ES-I3 (cell line): Measurements from ENCODE around the gene POGLUT2.
"Not testable (repeated sequence)": the region's sequence is repeated elsewhere in the genome, so short reads cannot be mapped to it uniquely, and the experiment has no call there.

ENCODE experiments used
- H3K36me3 ChIP-seq: 2 replicates; pipeline ENCODE4 v1.6.1; 2013; ENCODE audit warnings: mild to moderate bottlenecking, low read length, control low read depth, moderate library complexity; ENCODE audit not compliant: insufficient read depth
- H3K4me1 ChIP-seq: 2 replicates; pipeline ENCODE4 v1.6.1; 2013; ENCODE audit warnings: mild to moderate bottlenecking, control low read depth, low read length; ENCODE audit not compliant: insufficient read depth
- H3K9ac ChIP-seq: 2 replicates; pipeline ENCODE4 v1.6.1; 2013; ENCODE audit warnings: low read depth, mild to moderate bottlenecking, low read length, moderate library complexity
- H3K9me3 ChIP-seq: 2 replicates; pipeline ENCODE4 v1.6.1; 2013; ENCODE audit warnings: mild to moderate bottlenecking, low read length, moderate library complexity; ENCODE audit not compliant: control insufficient read depth, insufficient read depth

The POGLUT2 gene

DNA sequence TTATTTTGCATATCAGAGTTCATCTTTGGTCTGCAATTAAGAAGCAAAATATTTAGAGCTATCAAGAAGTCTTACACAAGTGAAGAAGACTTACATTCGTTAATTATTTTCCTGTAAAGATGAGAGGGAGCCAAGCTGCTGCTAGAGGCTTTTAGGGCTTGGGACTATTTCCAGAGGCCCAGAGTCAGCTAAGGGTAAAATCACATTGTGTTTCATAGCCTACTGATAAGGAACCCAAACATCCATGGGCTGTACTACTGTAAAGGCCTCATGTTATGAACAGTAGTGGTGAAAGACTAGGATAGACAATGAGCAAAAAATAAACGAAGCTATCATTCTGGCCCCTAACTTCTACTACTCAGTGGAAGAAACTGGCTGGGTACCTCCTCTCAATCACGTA is 14.3 kb downstream of the POGLUT2 start:
- H3K36me3 ChIP-seq, result peaks cover 3% of the 10 kb centered on the region

DNA sequence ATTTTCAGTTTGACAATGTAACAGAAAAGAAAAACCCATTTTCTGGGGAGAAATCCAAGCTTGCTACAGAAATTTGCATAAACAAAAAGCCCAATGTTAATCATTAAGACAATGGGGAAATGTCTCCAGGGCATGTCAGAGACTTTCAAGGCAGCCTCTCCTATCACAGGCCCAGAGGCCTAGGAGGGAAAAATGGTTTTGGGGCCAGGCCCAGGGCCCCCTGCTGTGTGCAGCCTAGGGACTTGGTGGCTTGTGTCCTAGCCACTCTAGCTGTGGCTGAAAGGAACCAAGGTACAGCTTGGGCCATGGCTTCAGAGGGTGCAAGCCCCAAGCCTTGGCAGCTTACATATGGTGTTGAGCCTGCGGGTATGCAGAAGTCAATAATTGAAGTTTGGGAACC is 17.2 kb downstream of the POGLUT2 start:
- no peaks in the 10 kb centered on the region; the same call in 1 of the 2 replicates for H3K36me3 ChIP-seq
- no peak overlapping the region for H3K9ac ChIP-seq
- no peaks in the 10 kb centered on the region for H3K4me1 ChIP-seq
- H3K9me3 ChIP-seq, result no peaks in the 10 kb centered on the region; the same call in 1 of the 2 replicates

More for the DNA sequence above, 14.3 kb downstream of the POGLUT2 start:
- Histone ChIP-seq H3K9ac (no peak overlapping the region), H3K9me3 (no peaks in the 10 kb centered on the region; the same call in 1 of the 2 replicates), H3K4me1 (no peaks in the 10 kb centered on the region)

DNA sequence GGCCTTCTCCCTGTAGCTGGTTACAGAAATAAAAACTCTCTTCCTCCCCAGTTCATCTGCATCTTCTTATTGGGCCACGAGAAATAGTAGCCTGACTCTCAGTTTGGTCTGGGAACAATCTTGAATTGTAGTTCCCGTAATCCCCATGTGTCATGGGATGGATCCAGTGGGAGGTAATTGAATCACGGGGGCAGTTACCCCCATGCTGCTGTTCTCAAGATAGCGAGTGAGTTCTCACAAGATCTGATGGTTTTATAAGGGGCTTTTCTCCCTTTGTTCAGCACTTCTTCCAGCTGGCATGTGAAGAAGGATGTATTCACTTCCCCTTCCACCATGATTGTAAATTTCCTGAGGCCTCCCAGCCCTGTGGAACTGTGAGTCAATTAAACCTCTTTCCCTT is 18.1 kb downstream of the POGLUT2 start:
- not testable (repeated sequence) for H3K4me1 ChIP-seq, H3K9ac ChIP-seq

DNA sequence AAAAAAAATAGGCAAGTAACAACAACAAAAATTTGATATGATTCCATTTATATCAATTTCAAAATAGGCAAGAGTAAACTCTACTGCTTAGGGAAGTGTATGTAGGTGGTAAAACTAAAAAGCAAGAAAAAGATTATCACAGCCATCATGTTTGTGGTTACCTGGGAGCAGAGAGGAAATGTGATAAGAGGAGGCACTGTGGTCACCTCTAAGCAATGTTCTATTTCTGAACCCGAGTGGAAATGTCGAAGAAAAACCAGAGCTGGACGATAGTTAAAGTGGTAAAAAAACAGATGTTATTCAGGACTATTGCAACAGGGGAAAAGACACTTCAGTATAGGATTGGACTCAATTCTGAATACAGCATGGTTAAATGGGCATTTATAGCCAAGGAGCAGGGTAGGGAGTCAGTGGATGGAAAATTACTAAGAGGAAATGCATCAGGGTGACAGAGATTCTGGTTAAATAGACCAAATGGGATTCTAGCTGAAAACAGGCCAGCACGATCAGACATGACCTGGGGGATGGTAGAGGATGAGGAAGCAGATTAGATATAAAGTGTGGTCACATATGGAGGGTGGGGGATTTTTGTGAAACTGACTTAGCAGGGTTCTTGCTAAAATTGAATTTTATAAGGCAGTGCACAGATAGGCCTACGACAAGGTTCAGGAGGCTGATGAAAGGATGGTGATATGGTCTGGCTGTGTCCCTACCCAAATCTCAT is 19.2 kb downstream of the POGLUT2 start:
- Histone ChIP-seq H3K9ac (no peak overlapping the region), H3K4me1 (no peaks in the 10 kb centered on the region; the same call in 1 of the 2 replicates), H3K36me3 (no peaks in the 10 kb centered on the region), H3K9me3 (no peaks in the 10 kb centered on the region; the same call in 1 of the 2 replicates)

More for the DNA sequence above, 18.1 kb downstream of the POGLUT2 start:
- not testable (repeated sequence) for H3K9me3 ChIP-seq, H3K36me3 ChIP-seq

DNA sequence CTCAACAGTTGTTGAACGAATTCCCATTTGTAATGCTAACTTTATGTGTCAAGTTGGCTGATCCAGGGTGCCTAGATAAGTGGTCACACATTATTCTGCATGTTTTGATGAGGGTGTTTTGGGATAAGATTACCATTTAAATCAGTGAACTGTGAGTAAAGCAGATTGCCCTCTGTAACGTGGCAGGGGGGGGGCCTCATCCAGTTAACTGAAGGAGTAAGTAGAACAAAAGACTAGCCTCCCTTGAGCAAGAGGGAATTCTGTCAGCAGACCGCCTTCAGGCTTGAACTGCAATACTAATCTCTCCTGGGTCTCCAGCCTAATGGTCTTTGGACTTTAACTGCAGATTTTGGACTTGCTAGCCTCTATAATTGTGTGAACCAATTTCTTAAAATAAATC is 21.0 kb downstream of the POGLUT2 start:
- no peaks in the 10 kb centered on the region; the same call in 1 of the 2 replicates for H3K9me3 ChIP-seq
- no peak overlapping the region for H3K9ac ChIP-seq
- H3K4me1 ChIP-seq, result no peaks in the 10 kb centered on the region; the same call in 1 of the 2 replicates
- no peaks in the 10 kb centered on the region for H3K36me3 ChIP-seq

DNA sequence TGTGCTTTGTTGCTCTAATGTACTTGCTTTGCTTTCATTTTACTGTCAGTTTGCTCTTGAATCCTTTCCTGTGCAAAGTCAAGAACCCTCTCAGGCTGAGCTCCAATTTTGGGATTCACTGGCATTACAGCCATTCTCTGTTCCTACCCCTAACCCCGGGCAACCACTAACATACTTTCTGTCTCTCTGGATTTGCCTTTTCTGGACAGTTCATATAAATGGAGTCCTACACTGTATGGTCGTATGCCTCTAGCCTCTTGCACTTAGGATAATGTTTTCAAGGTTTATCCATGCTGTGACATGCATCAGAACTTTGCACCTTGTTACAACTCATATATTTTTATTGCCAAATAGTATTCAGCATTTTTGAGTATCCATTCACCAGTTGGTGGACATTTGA is 22.5 kb downstream of the POGLUT2 start:
- no peaks in the 10 kb centered on the region; the same call in 1 of the 2 replicates for H3K4me1 ChIP-seq
- no peaks in the 10 kb centered on the region for H3K36me3 ChIP-seq
- H3K9ac ChIP-seq, result no peak overlapping the region
- no peaks in the 10 kb centered on the region; the same call in 1 of the 2 replicates for H3K9me3 ChIP-seq

DNA sequence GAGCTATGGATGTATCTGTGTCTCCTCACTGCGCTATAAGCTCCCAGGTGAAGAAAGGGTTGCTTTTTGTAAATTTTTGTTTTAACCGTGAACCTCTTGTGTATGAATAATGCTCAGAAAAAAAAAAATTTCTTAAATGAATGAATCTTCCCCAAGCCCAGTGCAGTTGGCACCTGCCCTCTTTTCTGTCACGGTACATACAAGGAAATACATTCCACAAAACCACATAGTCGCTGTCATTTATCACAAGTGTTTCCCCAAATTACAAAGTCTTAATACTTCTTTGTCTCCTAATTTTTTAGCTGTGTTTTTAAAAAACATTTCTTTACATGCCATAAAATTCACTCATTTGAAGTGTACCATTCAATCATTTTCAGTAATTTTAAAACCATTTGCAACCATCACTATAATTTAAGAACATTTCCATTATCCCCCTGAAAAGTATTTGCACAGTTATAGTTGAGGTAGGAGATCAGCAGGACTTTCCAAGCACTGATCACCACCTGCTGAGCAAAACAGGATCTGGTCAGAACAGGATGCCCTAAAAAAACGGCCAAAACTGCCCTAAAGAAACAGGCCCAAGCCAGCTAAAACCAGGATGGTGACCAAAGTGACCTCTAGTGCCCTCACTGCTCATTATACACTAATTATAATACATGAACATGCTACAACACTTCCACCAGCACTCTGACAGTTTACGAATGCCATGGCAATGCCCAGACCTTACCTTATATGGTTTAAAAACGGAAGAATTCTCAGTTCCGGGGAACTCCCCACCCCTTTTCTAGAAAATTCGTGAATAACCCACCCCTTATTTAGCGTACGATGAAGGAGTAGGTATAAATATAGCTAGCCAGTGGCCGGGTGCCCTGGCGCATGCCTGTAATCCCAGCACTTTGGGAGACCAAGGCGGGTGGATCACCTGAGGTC is 23.9 kb downstream of the POGLUT2 start:
- H3K9ac ChIP-seq, result no peak overlapping the region
- H3K9me3 ChIP-seq, result no peaks in the 10 kb centered on the region
- peaks cover 5% of the 10 kb centered on the region for H3K4me1 ChIP-seq
- H3K36me3 ChIP-seq, result no peaks in the 10 kb centered on the region

DNA sequence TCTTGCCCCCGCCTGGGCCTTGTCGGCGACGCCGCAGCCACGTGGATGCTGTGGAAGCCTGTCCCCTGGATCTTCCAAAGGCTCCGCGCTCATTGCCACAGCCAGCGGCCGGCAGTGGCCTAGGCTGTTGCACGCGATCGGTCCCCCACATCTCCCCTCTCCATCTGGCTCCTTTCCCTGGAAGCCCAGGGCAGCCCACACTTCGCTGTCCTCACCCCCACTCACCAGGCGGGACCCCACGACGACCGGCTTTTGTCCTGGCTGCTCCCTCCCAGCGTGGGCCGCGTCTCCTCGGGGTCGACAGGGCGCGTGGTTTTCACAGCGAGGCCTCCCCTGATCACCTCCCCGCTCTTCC is 24.6 kb downstream of the POGLUT2 start:
- no peaks in the 10 kb centered on the region for H3K9me3 ChIP-seq
- peak overlapping the region; percentile 91; the same call in 1 of the 2 replicates for H3K9ac ChIP-seq
- H3K36me3 ChIP-seq, result no peaks in the 10 kb centered on the region
- H3K4me1 ChIP-seq, result peaks cover 5% of the 10 kb centered on the region

DNA sequence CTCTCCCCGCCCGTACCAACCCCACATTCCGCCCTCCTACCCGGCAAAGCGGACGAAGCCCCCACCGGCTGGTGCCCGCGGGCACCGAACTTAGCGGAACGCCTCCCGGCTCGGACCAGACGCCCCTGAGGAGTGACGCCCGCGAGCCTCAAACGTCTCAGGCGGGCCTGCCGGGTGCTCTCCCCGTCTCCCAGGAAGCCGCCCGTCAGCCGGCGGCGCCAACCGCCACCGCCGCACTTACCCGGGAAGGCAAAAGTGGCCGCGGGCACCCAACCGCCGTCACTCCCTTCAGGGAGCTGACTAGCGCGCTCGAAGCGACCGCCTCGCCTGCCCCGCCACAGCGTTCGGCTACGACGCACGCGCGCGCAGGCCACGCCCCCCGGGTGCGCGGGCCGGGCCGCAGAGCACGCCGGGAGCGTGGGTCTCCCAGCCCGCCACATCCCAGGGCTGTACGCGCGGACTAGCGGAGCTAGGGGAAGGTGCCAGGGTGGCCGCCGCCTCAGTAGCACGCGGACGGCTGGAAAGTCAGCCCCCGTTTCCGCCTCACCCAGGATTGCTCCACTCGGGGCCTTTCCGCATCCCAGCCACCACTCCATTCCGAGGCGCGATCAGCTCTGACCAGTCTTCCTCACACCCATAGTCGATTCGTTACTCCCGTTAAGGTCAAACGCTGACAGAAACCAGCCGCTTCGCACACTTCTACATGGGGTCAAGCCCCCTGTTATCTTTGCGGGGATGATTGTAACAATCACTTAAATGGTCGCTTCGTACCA is 25.1 kb downstream of the POGLUT2 start, which contains the start of gene TEX30:
TEX30 (minus strand) TSS at position 346 of the 773 bp plus-strand sequence. CDS start 3,760 bp downstream, outside the sequence.
- Histone ChIP-seq H3K4me1 (peaks cover 5% of the 10 kb centered on the region), H3K9ac (peak within 1 kb of the TSS; percentile 91), H3K9me3 (no peaks in the 10 kb centered on the region), H3K36me3 (no peaks in the 10 kb centered on the region)

DNA sequence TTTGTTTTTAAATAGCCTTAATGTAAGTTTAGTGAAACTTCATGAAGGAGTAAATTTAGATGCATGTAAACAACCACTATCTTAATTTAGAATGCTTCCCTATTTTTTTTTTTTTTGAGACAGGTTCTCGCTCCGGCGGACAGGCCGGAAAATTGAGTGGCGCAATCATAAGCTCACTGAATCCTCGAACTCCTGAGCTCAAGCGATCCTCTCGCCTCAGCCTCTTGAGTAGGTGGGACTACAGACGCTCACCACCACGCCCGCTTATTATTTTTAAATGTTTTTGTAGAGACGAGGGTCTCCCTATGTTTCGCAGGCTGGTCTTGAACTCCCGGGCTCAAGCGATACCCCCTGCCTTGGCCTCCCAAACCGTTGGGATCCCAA is 26.7 kb downstream of the POGLUT2 start:
- no peaks in the 10 kb centered on the region for H3K36me3 ChIP-seq
- H3K9ac ChIP-seq, result no peak overlapping the region
- peaks cover 5% of the 10 kb centered on the region for H3K4me1 ChIP-seq
- H3K9me3 ChIP-seq, result no peaks in the 10 kb centered on the region

DNA sequence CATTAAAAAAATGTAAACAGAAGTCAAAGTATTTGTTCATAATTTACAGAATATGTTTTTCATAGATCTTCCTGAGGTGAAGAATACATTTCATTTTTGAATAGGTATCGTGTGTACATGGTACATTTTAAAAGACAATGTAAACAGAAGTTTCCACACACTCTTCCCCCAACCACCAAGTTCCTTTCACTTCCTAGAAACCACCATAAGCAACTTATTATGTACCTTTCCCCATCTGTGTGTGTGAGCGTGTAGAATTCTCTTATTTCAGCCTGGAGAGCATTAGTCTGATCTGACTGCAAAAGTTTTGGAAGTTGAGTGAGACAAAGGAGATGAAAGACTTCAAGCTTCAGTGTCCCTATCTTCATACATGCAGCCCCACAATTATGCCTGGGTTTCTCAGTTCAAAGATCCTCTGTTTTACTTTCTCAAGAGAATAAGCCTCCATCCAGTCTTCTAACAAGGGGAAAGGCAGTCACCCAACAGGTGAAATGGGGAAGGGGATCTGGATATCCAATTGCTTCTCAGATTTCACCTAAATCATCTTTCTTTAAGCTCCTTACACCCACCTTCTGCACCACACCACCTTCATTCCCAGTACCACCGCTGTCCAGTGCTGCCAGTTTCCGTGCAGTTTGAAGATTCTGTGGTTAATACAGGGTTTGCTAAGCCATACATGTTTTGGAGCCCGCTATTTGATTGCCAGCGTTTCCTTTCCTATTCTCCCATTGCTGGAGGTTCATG is 27.3 kb downstream of the POGLUT2 start:
- no peaks in the 10 kb centered on the region for H3K36me3 ChIP-seq
- H3K9ac ChIP-seq, result no peak overlapping the region
- H3K4me1 ChIP-seq, result peaks cover 5% of the 10 kb centered on the region
- H3K9me3 ChIP-seq, result no peaks in the 10 kb centered on the region

DNA sequence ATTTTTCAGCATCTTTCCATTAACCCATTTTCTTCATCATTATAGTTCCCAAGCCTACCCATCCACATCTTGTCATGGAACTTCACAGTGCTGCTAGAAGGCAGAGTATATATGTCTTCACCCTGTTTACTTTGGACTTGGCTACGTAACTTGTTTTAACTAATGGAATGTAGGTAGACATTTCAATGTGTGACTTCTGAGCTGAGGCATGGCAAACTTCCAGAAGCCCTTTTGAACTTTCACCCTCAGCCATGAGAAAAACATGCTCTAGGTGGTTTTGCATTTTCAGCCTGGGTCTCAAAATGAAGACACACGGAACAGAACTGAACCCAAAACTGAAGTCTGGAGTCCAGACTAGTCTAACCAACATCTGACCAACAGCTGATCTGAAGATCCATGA is 28.3 kb downstream of the POGLUT2 start:
- Histone ChIP-seq H3K36me3 (no peaks in the 10 kb centered on the region), H3K4me1 (peaks cover 5% of the 10 kb centered on the region), H3K9me3 (no peaks in the 10 kb centered on the region), H3K9ac (no peak overlapping the region)

DNA sequence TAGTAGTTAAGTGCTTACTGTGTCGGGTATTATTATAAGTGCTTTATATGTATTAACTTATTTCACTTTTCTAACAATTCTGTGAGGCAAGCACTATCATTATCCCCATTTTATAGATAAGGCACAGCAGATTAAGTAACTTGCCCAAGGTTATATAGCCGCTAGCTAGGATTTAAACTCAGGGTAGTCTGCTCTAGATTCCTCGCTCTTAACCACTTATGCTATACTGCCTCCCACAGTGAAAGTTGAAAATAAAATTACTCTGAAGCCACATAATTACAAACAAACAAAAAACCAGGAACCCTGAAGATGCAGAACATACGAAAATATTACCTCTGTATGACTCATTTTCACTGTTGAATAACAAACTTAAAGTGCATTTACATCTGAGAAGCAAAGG is 29.1 kb downstream of the POGLUT2 start:
- Histone ChIP-seq H3K9me3 (no peaks in the 10 kb centered on the region), H3K4me1 (peaks cover 5% of the 10 kb centered on the region), H3K9ac (no peak overlapping the region), H3K36me3 (no peaks in the 10 kb centered on the region)
